Nucleus accumbens (tissue), 56 donors: Measurements from ENCODE around the gene RPL35.

Experiments
- DNase-seq, 56 donors: peaks; one replicate each; lab custom pipeline; 2025; lab: John Stamatoyannopoulos, UW

Gene RPL35

GRCh38 chr9:124877021-124877782 lies 15.4 kb upstream of the RPL35 start:
- DNase-seq = no peak

GRCh38 chr9:124875501-124875900 lies 13.7 kb upstream of the RPL35 start:
- no peak for DNase-seq

- peak in 24 of 56 donors; percentile 9 to 69 (median 32) for DNase-seq
Measured at GRCh38 chr9:124873664-124874063, 11.9 kb upstream of the RPL35 start.

GRCh38 chr9:124871156-124871561 lies 9.4 kb upstream of the RPL35 start:
- DNase-seq = no peak

- no peak for DNase-seq
Measured at GRCh38 chr9:124870723-124871122, 9.0 kb upstream of the RPL35 start.

- DNase-seq = peak in 4 of 56 donors; percentile 10 to 36 (median 24)
Measured at GRCh38 chr9:124869986-124870560, 8.3 kb upstream of the RPL35 start.

- peak in 4 of 56 donors; percentile 21 to 35 (median 25) for DNase-seq
Measured at GRCh38 chr9:124869466-124869985, 7.8 kb upstream of the RPL35 start.

- DNase-seq = peak in 55 of 56 donors; percentile 26 to 90 (median 76)
Measured at GRCh38 chr9:124868511-124869465, 7.0 kb upstream of the RPL35 start.

GRCh38 chr9:124863371-124863871 lies 1.7 kb upstream of the RPL35 start:
- no peak for DNase-seq

- no peak for DNase-seq
Measured at GRCh38 chr9:124860582-124861341, 995 bp downstream of the RPL35 start.

GRCh38 chr9:124859803-124860581 lies 1.8 kb downstream of the RPL35 start:
- no peak for DNase-seq

- no peak for DNase-seq
Measured at GRCh38 chr9:124858330-124859046, 3.3 kb downstream of the RPL35 start.

- no peak for DNase-seq
Measured at GRCh38 chr9:124857533-124858162, 4.1 kb downstream of the RPL35 start.

GRCh38 chr9:124855944-124856765 lies 5.6 kb downstream of the RPL35 start:
- DNase-seq = peak in 2 of 56 donors; percentile 12 to 13

- no peak for DNase-seq
Measured at GRCh38 chr9:124855566-124855943, 6.2 kb downstream of the RPL35 start.

- DNase-seq = no peak
Measured at GRCh38 chr9:124854822-124855221, 6.9 kb downstream of the RPL35 start.

- no peak for DNase-seq
Measured at GRCh38 chr9:124854161-124854560, 7.6 kb downstream of the RPL35 start.
